GM18861 (cell line): ENCODE data around the gene CFAP20DC.
"Not testable (repeated sequence)": the region's sequence is repeated elsewhere in the genome, so short reads cannot be mapped to it uniquely, and the experiment has no call there.

Experiments
- ATAC-seq: cut with Tn5 transposase; IDR thresholded peaks from one replicate; pipeline ENCODE4 v1.9.1; 2021; ENCODE audit not compliant: unreplicated experiment

The CFAP20DC gene

DNA sequence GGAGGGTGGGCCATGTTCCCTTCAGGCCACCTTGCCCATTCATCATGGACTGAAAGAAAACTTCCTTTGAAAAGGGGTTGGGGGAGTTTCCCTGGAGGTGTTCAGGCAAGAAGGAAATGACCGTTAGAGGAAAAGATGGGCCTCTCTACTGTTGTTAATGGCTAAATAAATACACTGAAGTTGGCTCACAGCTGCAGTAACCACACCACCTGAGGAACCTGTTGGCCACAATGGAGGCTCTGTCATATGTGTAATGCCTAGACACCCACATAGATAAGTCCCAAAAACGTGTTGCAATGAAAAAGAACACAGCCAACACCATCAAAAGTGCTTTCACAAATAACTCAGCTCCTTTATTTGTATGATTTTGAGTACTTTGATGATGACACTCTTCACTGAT, 345.1 kb downstream of the CFAP20DC start:
- no peak for ATAC-seq

DNA sequence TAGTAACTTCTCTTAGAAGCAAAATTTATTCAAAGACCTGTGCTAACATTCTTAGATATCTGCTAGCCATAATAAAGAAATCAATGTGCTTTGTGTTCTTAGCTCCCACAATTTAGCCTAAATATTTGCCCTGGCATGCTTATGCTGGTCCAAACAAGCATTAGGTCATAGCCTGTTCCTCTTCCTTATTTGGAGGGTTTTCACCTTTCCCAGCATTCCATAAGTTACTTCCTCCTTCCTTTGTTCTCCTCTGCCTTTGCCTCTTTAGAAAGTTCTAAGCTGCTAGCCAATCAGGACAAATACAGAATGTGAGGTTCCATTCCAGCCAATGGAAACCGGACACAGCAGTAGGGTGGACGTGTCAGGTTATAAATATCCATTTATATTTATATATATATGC, 345.5 kb downstream of the CFAP20DC start:
- ATAC-seq: not testable (repeated sequence)

DNA sequence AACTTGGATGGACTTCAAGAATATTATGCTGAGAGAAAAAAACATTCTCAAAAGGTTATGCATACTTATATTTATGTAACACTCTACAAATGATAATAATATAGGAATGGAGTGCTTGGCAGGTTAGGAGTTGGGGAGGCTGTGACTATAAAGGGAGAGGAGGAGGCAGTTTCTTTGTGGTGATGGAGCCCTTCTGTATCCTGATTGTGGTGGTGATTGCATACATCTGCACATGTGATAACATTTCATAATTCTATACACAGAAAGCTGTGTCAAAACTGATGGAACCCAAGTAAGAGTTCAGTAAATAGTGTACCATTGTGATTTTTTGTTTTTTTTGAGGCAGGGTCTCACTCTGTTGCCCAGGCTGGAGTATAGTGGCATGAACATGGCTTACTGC, 351.6 kb downstream of the CFAP20DC start:
- no peak for ATAC-seq

DNA sequence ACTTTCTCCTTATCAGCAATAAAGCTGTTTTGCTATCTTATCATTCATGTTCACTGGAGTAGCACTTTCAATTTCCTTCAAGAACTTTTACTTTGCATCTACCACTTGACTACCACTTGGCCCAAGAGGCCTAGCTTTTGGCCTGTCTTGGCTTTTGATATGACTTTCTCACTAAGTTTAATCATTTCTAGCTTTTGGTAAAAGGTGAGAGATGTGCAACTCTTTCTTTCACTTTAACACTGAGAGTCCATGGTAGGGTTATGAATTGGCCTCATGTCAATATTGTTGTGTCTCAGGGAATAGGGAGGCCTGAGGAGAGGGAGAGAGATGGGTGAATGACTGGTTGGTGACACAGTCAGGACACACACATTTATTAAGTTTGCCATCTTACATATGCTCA, 352.3 kb downstream of the CFAP20DC start:
- peak; percentile 73 for ATAC-seq

DNA sequence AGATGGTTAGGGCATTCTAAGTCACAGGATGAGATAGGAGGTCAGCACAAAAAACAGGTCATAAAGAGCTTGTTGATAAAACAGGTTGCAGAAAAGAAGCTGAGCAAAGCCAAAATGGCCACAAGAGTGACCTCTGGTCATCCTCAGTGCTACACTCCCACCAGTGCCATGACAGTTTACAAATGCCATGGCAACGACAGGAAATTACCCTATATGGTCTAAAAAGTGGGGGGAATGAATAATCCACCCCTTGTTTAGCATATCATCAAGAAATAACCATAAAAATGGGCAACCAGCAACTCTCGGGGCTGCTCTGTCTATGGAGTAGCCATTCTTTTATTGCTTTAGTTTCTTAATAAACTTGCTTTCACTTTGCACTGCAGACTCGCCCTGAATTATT, 353.0 kb downstream of the CFAP20DC start:
- not testable (repeated sequence) for ATAC-seq

DNA sequence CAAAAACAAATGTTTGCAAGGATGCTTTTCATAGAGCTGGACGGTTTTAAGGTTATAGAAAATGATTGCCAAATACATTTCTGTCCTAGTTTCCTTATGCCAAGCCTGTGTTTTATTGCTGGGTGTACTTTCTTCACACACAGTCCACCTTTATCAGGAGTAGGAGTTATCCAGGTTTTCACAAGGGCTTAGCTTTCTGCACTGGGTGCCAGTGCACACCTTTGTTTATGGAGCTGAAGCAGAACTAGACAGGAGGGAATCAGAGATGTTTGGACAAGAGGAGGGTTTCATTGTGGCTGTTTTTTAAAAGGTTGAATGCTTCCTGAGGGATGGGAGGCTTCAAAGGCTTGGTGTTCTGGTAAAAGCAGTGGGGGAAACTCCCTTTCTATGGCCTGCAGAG, 353.7 kb downstream of the CFAP20DC start:
- no peak for ATAC-seq

DNA sequence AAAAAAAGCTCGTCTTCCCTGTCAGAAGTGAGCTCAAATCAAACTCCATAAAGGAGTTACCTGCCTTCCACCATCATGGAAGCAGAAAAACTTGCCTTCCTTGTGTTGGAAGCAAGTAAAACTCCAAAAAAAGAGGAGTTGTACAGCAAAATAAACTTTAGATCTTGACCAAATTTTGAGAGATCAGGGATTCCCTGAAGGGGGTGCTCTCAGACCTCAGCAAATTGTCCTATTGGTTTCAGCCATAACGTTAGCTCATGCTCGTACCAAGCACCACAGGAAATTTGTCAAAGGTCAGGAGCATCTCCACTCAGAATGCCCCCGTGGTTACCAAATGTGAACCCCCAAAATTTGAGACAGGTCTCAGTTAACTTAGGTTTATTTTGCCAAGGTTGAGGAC, 354.5 kb downstream of the CFAP20DC start:
- ATAC-seq: not testable (repeated sequence)

DNA sequence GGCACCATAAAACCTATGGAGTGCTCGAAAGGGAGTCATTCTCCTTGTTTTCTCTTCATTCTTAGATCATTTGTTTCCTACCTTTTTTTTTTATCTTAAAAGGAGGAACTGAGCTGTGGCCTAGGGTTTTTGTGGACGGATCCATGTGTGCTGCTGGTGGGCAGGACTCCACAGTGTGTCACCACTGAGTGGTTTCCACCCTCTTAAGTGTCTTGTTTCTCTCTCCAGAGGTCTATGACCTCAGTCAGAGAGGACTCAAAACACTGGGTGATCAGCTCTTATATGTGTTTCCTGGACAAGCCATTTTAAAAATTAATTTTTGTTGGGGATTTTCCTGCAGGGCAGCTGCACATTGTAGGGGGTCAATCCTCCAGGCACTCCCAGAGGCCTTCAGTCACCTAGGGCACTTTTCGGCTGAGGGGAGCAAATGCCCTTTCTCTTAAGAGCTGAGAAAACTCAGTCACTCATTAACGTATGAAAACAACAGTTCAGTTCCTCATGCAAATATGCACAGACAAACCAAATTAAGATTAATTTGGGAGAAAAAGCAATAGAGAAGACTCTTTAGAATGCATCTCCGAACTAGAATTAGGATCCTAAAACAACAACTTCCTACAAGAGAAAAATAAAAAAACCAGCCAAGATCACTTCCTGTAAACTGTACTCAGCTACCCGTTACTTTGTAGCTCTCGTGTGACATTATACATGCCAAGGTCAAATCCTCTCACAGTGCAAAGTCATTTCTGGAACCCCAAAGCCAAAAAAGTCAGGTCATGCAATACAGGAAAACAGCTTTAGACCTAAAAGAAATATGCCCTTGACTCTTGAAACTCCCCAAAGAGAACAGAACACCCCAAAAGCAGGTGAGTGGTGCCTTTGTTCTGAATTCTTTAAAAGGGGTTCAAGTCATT, 355.6 kb downstream of the CFAP20DC start:
- peak; percentile 57 for ATAC-seq

DNA sequence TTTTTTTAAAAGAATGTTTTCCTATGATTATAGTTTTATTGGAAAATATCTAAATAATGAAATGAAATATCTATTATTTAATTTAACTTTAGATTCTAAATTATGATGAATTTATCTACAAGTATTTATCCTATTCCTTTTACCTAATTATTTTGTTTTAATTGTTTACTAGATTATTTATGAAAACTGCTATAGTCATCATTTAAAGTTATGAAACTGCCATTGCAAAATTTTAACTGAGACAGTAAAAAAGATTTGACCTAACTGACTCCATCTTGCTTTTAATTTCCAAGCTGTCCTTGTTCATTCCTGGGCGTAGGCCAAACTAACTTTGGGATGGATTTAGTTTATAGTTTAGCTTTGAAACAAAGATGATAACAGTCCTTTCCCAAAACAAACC, 357.3 kb downstream of the CFAP20DC start:
- ATAC-seq: no peak
